ENCODE results near the gene NECTIN1. TPM values are rescaled to one million over a fixed set of nuclear protein-coding genes. Genes with fewer than 3 reads are reported as not detected.

The NECTIN1 gene
- total and polyA plus RNA-seq, 4 donors, result 4.7 to 18.3 (median 7.3) TPM

DNA sequence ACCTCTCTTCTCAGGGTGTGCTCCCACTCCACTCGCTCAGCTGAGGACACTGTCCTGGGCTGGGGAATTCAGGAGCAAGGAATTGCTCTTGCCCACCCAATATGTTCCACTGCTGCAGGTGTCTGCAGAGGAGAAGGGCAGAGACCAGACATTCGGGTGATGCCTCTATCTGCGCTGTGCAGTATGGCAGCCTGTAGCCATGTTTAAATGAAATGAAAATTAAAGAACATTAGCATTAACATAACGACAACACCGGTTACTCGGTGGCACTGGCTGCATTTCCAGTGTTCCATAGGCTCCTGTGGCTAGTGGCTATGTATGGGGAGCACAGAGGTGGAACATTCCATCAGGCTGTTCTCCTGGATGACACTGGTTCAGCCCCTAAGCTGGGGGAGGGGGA is 104.4 kb downstream of the NECTIN1 start:
- H3K36me3 ChIP-seq (ENCODE audit: control insufficient read depth in 4 of 4, insufficient read depth in 4 of 4, low read length in 4 of 4), result no peaks in the 10 kb centered on the region
- no peak for ATAC-seq (ENCODE audit: insufficient read depth, low FRiP score)
- no peak overlapping the region for H3K4me3 ChIP-seq
- no peaks in the 10 kb centered on the region for H3K27me3 ChIP-seq (ENCODE audit: control insufficient read depth in 3 of 3, insufficient read depth in 3 of 3, low read length in 2 of 3)
- TF ChIP-seq, protein P1, sequence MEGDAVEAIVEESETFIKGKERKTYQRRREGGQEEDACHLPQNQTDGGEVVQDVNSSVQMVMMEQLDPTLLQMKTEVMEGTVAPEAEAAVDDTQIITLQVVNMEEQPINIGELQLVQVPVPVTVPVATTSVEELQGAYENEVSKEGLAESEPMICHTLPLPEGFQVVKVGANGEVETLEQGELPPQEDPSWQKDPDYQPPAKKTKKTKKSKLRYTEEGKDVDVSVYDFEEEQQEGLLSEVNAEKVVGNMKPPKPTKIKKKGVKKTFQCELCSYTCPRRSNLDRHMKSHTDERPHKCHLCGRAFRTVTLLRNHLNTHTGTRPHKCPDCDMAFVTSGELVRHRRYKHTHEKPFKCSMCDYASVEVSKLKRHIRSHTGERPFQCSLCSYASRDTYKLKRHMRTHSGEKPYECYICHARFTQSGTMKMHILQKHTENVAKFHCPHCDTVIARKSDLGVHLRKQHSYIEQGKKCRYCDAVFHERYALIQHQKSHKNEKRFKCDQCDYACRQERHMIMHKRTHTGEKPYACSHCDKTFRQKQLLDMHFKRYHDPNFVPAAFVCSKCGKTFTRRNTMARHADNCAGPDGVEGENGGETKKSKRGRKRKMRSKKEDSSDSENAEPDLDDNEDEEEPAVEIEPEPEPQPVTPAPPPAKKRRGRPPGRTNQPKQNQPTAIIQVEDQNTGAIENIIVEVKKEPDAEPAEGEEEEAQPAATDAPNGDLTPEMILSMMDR (IDR thresholded peaks at IDR 0.05; ENCODE audit: control extremely low read depth, extremely low read depth), result no peak
- H3K4me1 ChIP-seq (ENCODE audit: control insufficient read depth in 5 of 5, insufficient read depth in 5 of 5, low read length in 5 of 5), result peaks cover 0 to 12% (median 0%) of the 10 kb centered on the region in 5 donors
- DNase-seq, result no peak
- no peak overlapping the region for H3K27ac ChIP-seq (ENCODE audit: low read depth in 1 of 2, low read length in 1 of 2)
- no peak overlapping the region for H3K9ac ChIP-seq (ENCODE audit: insufficient read depth in 1 of 2, low read length in 2 of 2)
- WGBS, 2 donors, result 83 to 85% methylated on average over 6 of the region's 6 CpGs
- H3K9me3 ChIP-seq (ENCODE audit: control insufficient read depth in 4 of 4, insufficient read depth in 3 of 4, low read length in 3 of 4), result no peaks in the 10 kb centered on the region

DNA sequence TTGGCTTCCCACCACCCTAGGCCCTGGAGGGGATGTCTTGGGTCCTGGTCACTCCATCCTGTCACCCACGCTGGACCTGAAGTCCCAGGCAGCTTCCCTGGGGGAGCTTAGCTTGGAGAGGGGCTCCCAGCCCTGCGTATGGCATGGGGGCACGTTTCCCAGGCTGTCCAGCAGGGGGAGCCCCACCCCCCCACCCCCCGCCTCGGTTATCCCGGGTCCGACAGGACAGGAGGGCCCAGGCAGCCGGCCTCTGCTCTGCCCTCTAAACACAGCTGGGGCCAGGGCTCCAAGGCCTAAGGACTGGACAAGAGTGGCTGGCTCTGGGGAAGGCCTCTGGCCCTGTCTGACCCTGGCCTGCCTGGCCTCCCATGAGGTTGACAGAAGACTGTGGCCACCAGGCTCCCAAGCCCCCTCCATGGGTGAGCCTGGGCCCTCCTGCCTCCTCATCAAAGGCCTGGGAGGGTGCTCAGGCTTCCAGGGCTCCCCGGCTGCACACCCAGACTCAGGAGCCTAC is 104.8 kb downstream of the NECTIN1 start:
- TF ChIP-seq, protein P1 (IDR thresholded peaks at IDR 0.05; ENCODE audit: control extremely low read depth, extremely low read depth), result peak; percentile 1
- Histone ChIP-seq H3K36me3 (ENCODE audit: control insufficient read depth in 4 of 4, insufficient read depth in 4 of 4, low read length in 4 of 4) (no peaks in the 10 kb centered on the region), H3K27me3 (ENCODE audit: control insufficient read depth in 3 of 3, insufficient read depth in 3 of 3, low read length in 2 of 3) (no peaks in the 10 kb centered on the region), H3K4me1 (ENCODE audit: control insufficient read depth in 5 of 5, insufficient read depth in 5 of 5, low read length in 5 of 5) (peaks cover 0 to 12% (median 0%) of the 10 kb centered on the region in 5 donors), H3K27ac (ENCODE audit: low read depth in 1 of 2, low read length in 1 of 2) (no peak overlapping the region), H3K9ac (ENCODE audit: insufficient read depth in 1 of 2, low read length in 2 of 2) (no peak overlapping the region), H3K4me3 (no peak overlapping the region), H3K9me3 (ENCODE audit: control insufficient read depth in 4 of 4, insufficient read depth in 3 of 4, low read length in 3 of 4) (no peaks in the 10 kb centered on the region)
- WGBS, 2 donors, result 28 to 30% methylated on average over 9 of the region's 9 CpGs
- DNase-seq (no peak), ATAC-seq (ENCODE audit: insufficient read depth, low FRiP score) (no peak)

- DNase-seq, result no peak
- no peaks in the 10 kb centered on the region for H3K36me3 ChIP-seq (ENCODE audit: control insufficient read depth in 4 of 4, insufficient read depth in 4 of 4, low read length in 4 of 4)
- no peaks in the 10 kb centered on the region for H3K9me3 ChIP-seq (ENCODE audit: control insufficient read depth in 4 of 4, insufficient read depth in 3 of 4, low read length in 3 of 4)
- no peak overlapping the region for H3K4me3 ChIP-seq
- WGBS, 2 donors, result 72 to 88% methylated on average over 5 of the region's 5 CpGs
- H3K4me1 ChIP-seq (ENCODE audit: control insufficient read depth in 5 of 5, insufficient read depth in 5 of 5, low read length in 5 of 5), result peaks cover 0 to 12% (median 0%) of the 10 kb centered on the region in 5 donors
- ATAC-seq (ENCODE audit: insufficient read depth, low FRiP score), result no peak
- H3K27ac ChIP-seq (ENCODE audit: low read depth in 1 of 2, low read length in 1 of 2), result no peak overlapping the region
- H3K27me3 ChIP-seq (ENCODE audit: control insufficient read depth in 3 of 3, insufficient read depth in 3 of 3, low read length in 2 of 3), result no peaks in the 10 kb centered on the region
- TF ChIP-seq, protein P1 (IDR thresholded peaks at IDR 0.05; ENCODE audit: control extremely low read depth, extremely low read depth), result no peak
- H3K9ac ChIP-seq (ENCODE audit: insufficient read depth in 1 of 2, low read length in 2 of 2), result no peak overlapping the region
Observed at GRCh38 chr11:119623682-119624081, 105.3 kb downstream of the NECTIN1 start.

Measured in lung (tissue), 12 donors.